Measurements from ENCODE around the gene MXD1. TPM values are rescaled to one million over a fixed set of nuclear protein-coding genes. Genes with fewer than 3 reads are reported as not detected.

MXD1 gene
- total and polyA plus RNA-seq, 2 donors (not counting 3 experiments of a cell fraction or from before 2014, with no cell fraction given) = 6.7 to 10.6 TPM

DNA sequence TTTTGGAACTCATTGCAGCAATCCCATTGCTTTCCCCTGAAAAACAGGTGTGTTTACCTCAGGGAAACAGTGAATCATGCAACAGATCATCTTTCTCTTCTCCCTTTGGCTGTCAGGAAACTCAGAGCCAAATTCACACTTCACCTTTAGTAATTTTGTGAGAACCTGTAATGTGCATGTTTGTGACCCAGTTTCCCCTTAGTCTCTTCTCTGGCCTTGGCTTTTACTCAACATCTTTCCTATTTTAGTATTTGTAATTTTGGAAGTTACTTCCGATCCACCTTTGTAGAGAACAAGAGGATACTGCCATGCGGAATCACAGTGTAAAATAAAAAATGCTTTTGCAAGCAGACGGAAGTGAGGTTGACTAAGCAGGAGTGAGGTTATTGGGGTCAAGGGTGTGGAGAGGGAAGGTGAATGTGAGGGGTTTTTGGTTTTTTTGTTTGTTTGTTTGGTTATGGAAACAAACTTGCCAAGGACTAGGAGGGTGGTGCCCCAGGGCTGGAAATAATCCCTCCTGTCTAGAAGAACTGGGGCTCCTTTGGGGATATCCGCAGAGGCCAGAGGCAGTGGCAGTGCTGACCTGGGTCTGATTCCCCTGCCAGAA is 32.5 kb downstream of the MXD1 start:
- peaks cover 25% of the 10 kb centered on the region for H3K4me1 ChIP-seq (ENCODE audit: control insufficient read depth, extremely low read depth, insufficient read depth, low read length)
- H3K79me2 ChIP-seq (ENCODE audit: control insufficient read depth, insufficient read depth, low read length) = no peaks in the 10 kb centered on the region
- no TSS peak for BruUV-seq (replicated peaks)
- no peak overlapping the region for H3K9ac ChIP-seq (replicated peaks; ENCODE audit: extremely low read depth, insufficient read depth, low read length)
- H3K36me3 ChIP-seq (ENCODE audit: control insufficient read depth in 2 of 2, extremely low read depth in 1 of 2, insufficient read depth in 2 of 2, low read length in 2 of 2) = peaks cover 0 to 1% of the 10 kb centered on the region in 2 experiments
- H3K9me1 ChIP-seq (replicated peaks; ENCODE audit: control insufficient read depth, extremely low read depth, insufficient read depth, low read length) = no peaks in the 10 kb centered on the region
- FAIRE-seq = peak; percentile 26
- no peaks in the 10 kb centered on the region for H4K20me1 ChIP-seq (replicated peaks; ENCODE audit: control insufficient read depth, extremely low read depth, insufficient read depth, low read length)
- no peaks in the 10 kb centered on the region for H3K9me3 ChIP-seq (replicated peaks; ENCODE audit: control insufficient read depth, insufficient read depth, low read length)
- no peak overlapping the region for H3K4me2 ChIP-seq (ENCODE audit: insufficient read depth, low read length)
- no peak for DNase-seq (ENCODE audit: low read depth, low spot score)
- no peak overlapping the region for H3K4me3 ChIP-seq (replicated peaks in 1 of 3; ENCODE audit: insufficient read depth in 1 of 3, low read depth in 1 of 3, low read length in 3 of 3)
- POLR2A ChIA-PET = no interaction called here
- H3K27ac ChIP-seq (ENCODE audit: insufficient read depth, low read depth, low read length) = no peak overlapping the region
- no peak for TF ChIP-seq CTCF (IDR thresholded peaks at IDR 0.05; ENCODE audit: extremely low read depth in 1 of 2, insufficient read depth in 1 of 2, low read depth in 1 of 2, low read length in 2 of 2)
- CTCF ChIA-PET = interaction anchor here (1.5 to 5.3 kb wide), 2 partner anchors 13 to 124 kb away, joined by 4 to 19 read pairs; no protein-coding TSS in a partner anchor
- dilution Hi-C loops (cut with MboI; ENCODE audit: extremely low pct_ligation_motif_present, low sequenced_read_pairs) (no loop called here), intact Hi-C loops (cut with micrococcal nuclease) (loop anchor here (5.0 kb wide), 1 partner anchor 55 kb away; no protein-coding TSS in a partner anchor)
- no peaks in the 10 kb centered on the region for H3K27me3 ChIP-seq (ENCODE audit: control insufficient read depth in 2 of 2, insufficient read depth in 2 of 2, low read length in 2 of 2)
- no peak overlapping the region for H2AFZ ChIP-seq (ENCODE audit: low read depth, low read length)

GRCh38 chr2:69948032-69948962 is 33.4 kb downstream of the MXD1 start:
- H4K20me1 ChIP-seq (replicated peaks; ENCODE audit: control insufficient read depth, extremely low read depth, insufficient read depth, low read length) = no peaks in the 10 kb centered on the region
- no TSS peak for BruUV-seq (replicated peaks)
- H3K79me2 ChIP-seq (ENCODE audit: control insufficient read depth, insufficient read depth, low read length) = no peaks in the 10 kb centered on the region
- H3K9me3 ChIP-seq (replicated peaks; ENCODE audit: control insufficient read depth, insufficient read depth, low read length) = no peaks in the 10 kb centered on the region
- ChIA-PET POLR2A (interaction anchor here (0.8 kb wide), 1 partner anchor 13 kb away, joined by 7 read pairs; no protein-coding TSS in a partner anchor), CTCF (interaction anchor here (5.3 kb wide), 1 partner anchor 14 kb away, joined by 19 read pairs; no protein-coding TSS in a partner anchor)
- peak overlapping the region; percentile 33 for H2AFZ ChIP-seq (ENCODE audit: low read depth, low read length)
- dilution Hi-C loops (cut with MboI; ENCODE audit: extremely low pct_ligation_motif_present, low sequenced_read_pairs) (no loop called here), intact Hi-C loops (cut with micrococcal nuclease) (loop anchor here (5.0 kb wide), 1 partner anchor 54 kb away; no protein-coding TSS in a partner anchor)
- H3K27me3 ChIP-seq (ENCODE audit: control insufficient read depth in 2 of 2, insufficient read depth in 2 of 2, low read length in 2 of 2) = no peaks in the 10 kb centered on the region
- H3K4me2 ChIP-seq (ENCODE audit: insufficient read depth, low read length) = no peak overlapping the region
- FAIRE-seq = no peak
- DNase-seq (ENCODE audit: low read depth, low spot score) = no peak
- H3K4me3 ChIP-seq (replicated peaks in 1 of 3; ENCODE audit: insufficient read depth in 1 of 3, low read depth in 1 of 3, low read length in 3 of 3) = no peak overlapping the region
- no peak overlapping the region for H3K27ac ChIP-seq (ENCODE audit: insufficient read depth, low read depth, low read length)
- no peaks in the 10 kb centered on the region for H3K36me3 ChIP-seq (ENCODE audit: control insufficient read depth in 2 of 2, extremely low read depth in 1 of 2, insufficient read depth in 2 of 2, low read length in 2 of 2)
- TF ChIP-seq CTCF (IDR thresholded peaks at IDR 0.05; ENCODE audit: extremely low read depth in 1 of 2, insufficient read depth in 1 of 2, low read depth in 1 of 2, low read length in 2 of 2) (no peak), MYC (IDR thresholded peaks at IDR 0.05; ENCODE audit: low read depth, low read length) (no peak), POLR2AphosphoS5 (IDR thresholded peaks at IDR 0.05; ENCODE audit: insufficient read depth, low read depth, low read length) (no peak), EZH2 (IDR thresholded peaks at IDR 0.05; ENCODE audit: borderline replicate concordance, low read depth, low read length, severe bottlenecking) (no peak), FOS (IDR thresholded peaks at IDR 0.05; ENCODE audit: borderline replicate concordance, insufficient read depth, low read length) (no peak), JUN (IDR thresholded peaks at IDR 0.05; ENCODE audit: borderline replicate concordance, insufficient read depth, insufficient read length, low read depth) (no peak), POLR2A (IDR thresholded peaks at IDR 0.05; ENCODE audit: low read depth, low read length) (no peak), GATA2 (IDR thresholded peaks at IDR 0.05; ENCODE audit: insufficient read depth, insufficient read length, low read depth, low read length) (no peak)
- TF ChIP-seq, protein P1, sequence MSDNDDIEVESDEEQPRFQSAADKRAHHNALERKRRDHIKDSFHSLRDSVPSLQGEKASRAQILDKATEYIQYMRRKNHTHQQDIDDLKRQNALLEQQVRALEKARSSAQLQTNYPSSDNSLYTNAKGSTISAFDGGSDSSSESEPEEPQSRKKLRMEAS (IDR thresholded peaks at IDR 0.05; ENCODE audit: insufficient read depth, insufficient read length) = no peak
- no peaks in the 10 kb centered on the region for H3K9me1 ChIP-seq (replicated peaks; ENCODE audit: control insufficient read depth, extremely low read depth, insufficient read depth, low read length)
- no peak overlapping the region for H3K9ac ChIP-seq (replicated peaks; ENCODE audit: extremely low read depth, insufficient read depth, low read length)
- H3K4me1 ChIP-seq (ENCODE audit: control insufficient read depth, extremely low read depth, insufficient read depth, low read length) = peaks cover 25% of the 10 kb centered on the region

Measured in endothelial cell of umbilical vein (primary cell).